HepG2 (cell line): ENCODE measurements around the gene CTSW. TPM values are rescaled to one million over a fixed set of nuclear protein-coding genes. Genes with fewer than 3 reads are reported as not detected.

Experiments
- FIP1L1 ChIP-seq: fragments of 200-400 bp; formaldehyde crosslinking; IDR thresholded peaks from 2 replicates; pipeline ENCODE4 v1.6.1; 2018; ENCODE audit warnings: low read depth, mild to moderate bottlenecking, low read length, moderate library complexity, borderline replicate concordance; ENCODE audit not compliant: insufficient read depth
- FOXJ3 ChIP-seq: sonication (generic); formaldehyde crosslinking; IDR thresholded peaks from 2 replicates; pipeline ENCODE4 v1.4.0; 2020; ENCODE audit warnings: missing genetic modification reagents, mild to moderate bottlenecking, borderline replicate concordance
- KLF15 ChIP-seq: sonication (generic); formaldehyde crosslinking; IDR thresholded peaks from 2 replicates; pipeline ENCODE4 v1.8.1; 2023; ENCODE audit warnings: borderline replicate concordance, mild to moderate bottlenecking, inconsistent platforms, missing genetic modification reagents, mixed read lengths
- MXD4 ChIP-seq: IDR thresholded peaks from 2 replicates; pipeline ENCODE4 v1.6.1; 2016; ENCODE audit warnings: mild to moderate bottlenecking, missing biosample characterization, missing genetic modification reagents
- MXI1 ChIP-seq: IDR thresholded peaks from 3 replicates; pipeline ENCODE4 v1.6.1; 2012; ENCODE audit warnings: low read depth, low read length, inconsistent platforms, borderline replicate concordance
- MZF1 ChIP-seq: sonication (generic); formaldehyde crosslinking; IDR thresholded peaks from 2 replicates; pipeline ENCODE4 v1.8.1; 2023; ENCODE audit warnings: mild to moderate bottlenecking, missing genetic modification reagents, borderline replicate concordance
- RBFOX2 ChIP-seq: fragments of 200-400 bp; formaldehyde crosslinking; IDR thresholded peaks from 2 replicates; pipeline ENCODE4 v1.6.1; 2017; ENCODE audit warnings: low read depth, mild to moderate bottlenecking, low read length
- REL ChIP-seq: sonication (generic); formaldehyde crosslinking; conservative IDR thresholded peaks from 2 replicates; pipeline ENCODE4 v1.8.0; 2022; ENCODE audit warnings: mild to moderate bottlenecking, missing genetic modification reagents, moderate library complexity
- ZNF143 ChIP-seq: sonication (generic); formaldehyde crosslinking; IDR thresholded peaks from 2 replicates; pipeline ENCODE4 v1.4.0; 2020; ENCODE audit warnings: missing genetic modification reagents
- ZNF326 ChIP-seq: sonication (generic); formaldehyde crosslinking; IDR thresholded peaks from 2 replicates; pipeline ENCODE4 v1.4.0; 2020; ENCODE audit warnings: missing genetic modification reagents, borderline replicate concordance
- ZSCAN22 ChIP-seq: sonication (generic); formaldehyde crosslinking; IDR thresholded peaks from 2 replicates; pipeline ENCODE4 v1.4.0; 2020; ENCODE audit warnings: mild to moderate bottlenecking, missing genetic modification reagents
- polyA plus RNA-seq, 8 experiments: library from polyadenylated mRNA; depleted of rRNA in 3 of 8; stranded (reverse) in 7 of 8; unstranded in 1 of 8; fragments of >200 nt; fragmentation: Illumina TruSeq in 4 of 8; extraction: Trizol in 4 of 8; gene quantifications; 2 replicates each; pipeline versions ENCODE4 v1.2.1 to v1.2.3, GENCODE V29; 2011 to 2016; ENCODE audit warnings: low read depth in 4 of 8, missing spikeins in 1 of 8, mixed read lengths in 1 of 8; ENCODE audit not compliant: insufficient read depth in 1 of 8
- total RNA-seq, 5 experiments: library from RNA; depleted of rRNA; stranded (reverse); fragments of >200 nt; fragmentation: Illumina TruSeq; extraction: Trizol; gene quantifications; 2 replicates each; pipeline ENCODE4 v1.2.3, GENCODE V29; 2016; ENCODE audit warnings: low read depth in 1 of 5
- TF ChIP-seq, protein P1 (sequence below): sonication (generic); formaldehyde crosslinking; IDR thresholded peaks from 2 replicates; pipeline ENCODE4 v1.4.0; 2020; ENCODE audit warnings: mild to moderate bottlenecking, missing genetic modification reagents
- TF ChIP-seq, protein P2 (sequence below): sonication (generic); formaldehyde crosslinking; IDR thresholded peaks from 2 replicates; pipeline ENCODE4 v1.5.0; 2020; ENCODE audit warnings: missing genetic modification reagents
- TF ChIP-seq, protein P3 (sequence below), 2 experiments: sonication (generic) in 1 of 2; formaldehyde crosslinking in 1 of 2; IDR thresholded peaks; 2 replicates each; pipeline versions ENCODE4 v1.4.0 to v1.6.1; 2018 to 2020; ENCODE audit warnings: missing genetic modification reagents in 2 of 2, borderline replicate concordance in 1 of 2, low read depth in 1 of 2, mild to moderate bottlenecking in 1 of 2, missing biosample characterization in 1 of 2
- TF ChIP-seq, protein P4 (sequence below): sonication (generic); formaldehyde crosslinking; IDR thresholded peaks from 2 replicates; pipeline ENCODE4 v1.4.0; 2020; ENCODE audit warnings: missing genetic modification reagents, mild to moderate bottlenecking, borderline replicate concordance

The CTSW gene
- total and polyA plus RNA-seq, 2 of the 13 experiments (the other 11 are each of a cell fraction or from before 2014, with no cell fraction given) = 0.09 TPM; not detected in 1

DNA sequence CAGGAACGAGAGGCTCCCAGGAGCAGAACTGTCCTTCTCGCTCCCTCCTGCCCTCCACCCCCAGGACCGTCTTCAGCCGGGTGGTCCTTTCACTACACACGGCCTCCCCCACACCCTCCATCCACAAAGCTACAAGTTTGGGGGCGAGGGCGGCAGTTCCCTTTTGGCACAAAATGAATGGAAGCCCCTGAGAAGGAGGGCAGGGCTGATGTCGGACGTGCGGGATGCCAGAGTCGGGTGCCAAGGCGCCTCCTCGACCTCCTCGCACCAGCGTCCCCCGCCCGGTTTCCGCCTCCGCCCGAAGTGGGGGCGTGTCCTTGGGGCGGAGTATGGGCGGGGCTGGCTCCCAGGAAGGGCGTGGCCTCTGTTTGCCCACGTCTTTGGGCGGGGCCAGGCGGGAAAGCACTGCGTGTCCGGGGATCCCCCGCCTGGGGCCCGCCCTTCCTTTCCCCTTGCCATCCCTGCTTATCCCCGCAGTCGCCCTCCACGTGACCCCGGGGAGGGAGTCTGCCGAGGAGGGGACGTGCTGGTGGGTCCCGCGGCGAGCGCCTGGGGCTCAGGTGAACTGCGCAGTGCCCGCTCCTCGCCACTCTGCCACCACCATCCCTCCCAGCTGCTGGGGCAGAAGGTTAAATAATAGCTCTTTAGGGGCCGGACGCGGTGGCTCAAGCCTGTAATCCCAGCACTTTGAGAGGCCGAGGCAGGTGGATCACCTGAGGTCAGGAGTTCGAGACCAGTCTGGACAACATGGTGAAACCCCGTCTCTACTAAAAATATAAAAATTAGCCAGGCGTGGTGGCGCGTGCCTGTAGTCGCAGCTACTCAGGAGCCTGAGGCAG lies 6.1 kb upstream of the CTSW start (continued):
- TF ChIP-seq, protein P1, sequence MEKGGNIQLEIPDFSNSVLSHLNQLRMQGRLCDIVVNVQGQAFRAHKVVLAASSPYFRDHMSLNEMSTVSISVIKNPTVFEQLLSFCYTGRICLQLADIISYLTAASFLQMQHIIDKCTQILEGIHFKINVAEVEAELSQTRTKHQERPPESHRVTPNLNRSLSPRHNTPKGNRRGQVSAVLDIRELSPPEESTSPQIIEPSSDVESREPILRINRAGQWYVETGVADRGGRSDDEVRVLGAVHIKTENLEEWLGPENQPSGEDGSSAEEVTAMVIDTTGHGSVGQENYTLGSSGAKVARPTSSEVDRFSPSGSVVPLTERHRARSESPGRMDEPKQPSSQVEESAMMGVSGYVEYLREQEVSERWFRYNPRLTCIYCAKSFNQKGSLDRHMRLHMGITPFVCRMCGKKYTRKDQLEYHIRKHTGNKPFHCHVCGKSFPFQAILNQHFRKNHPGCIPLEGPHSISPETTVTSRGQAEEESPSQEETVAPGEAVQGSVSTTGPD = no peak
- TF ChIP-seq ZSCAN22 (CRISPR knock-in tag) (no peak), MXD4 (CRISPR knock-in tag) (0 out of 2 replicates have a peak, but pooled peaks have one; percentile 58), RBFOX2 (peak; percentile 65), MZF1 (CRISPR knock-in tag) (0 out of 2 replicates have a peak, but pooled peaks have one; percentile 44), KLF15 (no peak), ZNF143 (CRISPR knock-in tag) (no peak), FIP1L1 (no peak), MXI1 (peak; percentile 78; the same call in 1 of the 3 replicates), REL (CRISPR knock-in tag) (no peak), FOXJ3 (CRISPR knock-in tag) (no peak), ZNF326 (CRISPR knock-in tag) (no peak)
- TF ChIP-seq, protein P2, sequence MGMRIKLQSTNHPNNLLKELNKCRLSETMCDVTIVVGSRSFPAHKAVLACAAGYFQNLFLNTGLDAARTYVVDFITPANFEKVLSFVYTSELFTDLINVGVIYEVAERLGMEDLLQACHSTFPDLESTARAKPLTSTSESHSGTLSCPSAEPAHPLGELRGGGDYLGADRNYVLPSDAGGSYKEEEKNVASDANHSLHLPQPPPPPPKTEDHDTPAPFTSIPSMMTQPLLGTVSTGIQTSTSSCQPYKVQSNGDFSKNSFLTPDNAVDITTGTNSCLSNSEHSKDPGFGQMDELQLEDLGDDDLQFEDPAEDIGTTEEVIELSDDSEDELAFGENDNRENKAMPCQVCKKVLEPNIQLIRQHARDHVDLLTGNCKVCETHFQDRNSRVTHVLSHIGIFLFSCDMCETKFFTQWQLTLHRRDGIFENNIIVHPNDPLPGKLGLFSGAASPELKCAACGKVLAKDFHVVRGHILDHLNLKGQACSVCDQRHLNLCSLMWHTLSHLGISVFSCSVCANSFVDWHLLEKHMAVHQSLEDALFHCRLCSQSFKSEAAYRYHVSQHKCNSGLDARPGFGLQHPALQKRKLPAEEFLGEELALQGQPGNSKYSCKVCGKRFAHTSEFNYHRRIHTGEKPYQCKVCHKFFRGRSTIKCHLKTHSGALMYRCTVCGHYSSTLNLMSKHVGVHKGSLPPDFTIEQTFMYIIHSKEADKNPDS (CRISPR knock-in tag) = no peak
- TF ChIP-seq, protein P3, sequence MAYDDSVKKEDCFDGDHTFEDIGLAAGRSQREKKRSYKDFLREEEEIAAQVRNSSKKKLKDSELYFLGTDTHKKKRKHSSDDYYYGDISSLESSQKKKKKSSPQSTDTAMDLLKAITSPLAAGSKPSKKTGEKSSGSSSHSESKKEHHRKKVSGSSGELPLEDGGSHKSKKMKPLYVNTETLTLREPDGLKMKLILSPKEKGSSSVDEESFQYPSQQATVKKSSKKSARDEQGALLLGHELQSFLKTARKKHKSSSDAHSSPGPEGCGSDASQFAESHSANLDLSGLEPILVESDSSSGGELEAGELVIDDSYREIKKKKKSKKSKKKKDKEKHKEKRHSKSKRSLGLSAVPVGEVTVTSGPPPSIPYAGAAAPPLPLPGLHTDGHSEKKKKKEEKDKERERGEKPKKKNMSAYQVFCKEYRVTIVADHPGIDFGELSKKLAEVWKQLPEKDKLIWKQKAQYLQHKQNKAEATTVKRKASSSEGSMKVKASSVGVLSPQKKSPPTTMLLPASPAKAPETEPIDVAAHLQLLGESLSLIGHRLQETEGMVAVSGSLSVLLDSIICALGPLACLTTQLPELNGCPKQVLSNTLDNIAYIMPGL (CRISPR knock-in tag; IDR thresholded peaks at IDR 0.05; ENCODE audit: borderline replicate concordance in 1 of 2, low read depth in 1 of 2) = no peak
- TF ChIP-seq, protein P4, sequence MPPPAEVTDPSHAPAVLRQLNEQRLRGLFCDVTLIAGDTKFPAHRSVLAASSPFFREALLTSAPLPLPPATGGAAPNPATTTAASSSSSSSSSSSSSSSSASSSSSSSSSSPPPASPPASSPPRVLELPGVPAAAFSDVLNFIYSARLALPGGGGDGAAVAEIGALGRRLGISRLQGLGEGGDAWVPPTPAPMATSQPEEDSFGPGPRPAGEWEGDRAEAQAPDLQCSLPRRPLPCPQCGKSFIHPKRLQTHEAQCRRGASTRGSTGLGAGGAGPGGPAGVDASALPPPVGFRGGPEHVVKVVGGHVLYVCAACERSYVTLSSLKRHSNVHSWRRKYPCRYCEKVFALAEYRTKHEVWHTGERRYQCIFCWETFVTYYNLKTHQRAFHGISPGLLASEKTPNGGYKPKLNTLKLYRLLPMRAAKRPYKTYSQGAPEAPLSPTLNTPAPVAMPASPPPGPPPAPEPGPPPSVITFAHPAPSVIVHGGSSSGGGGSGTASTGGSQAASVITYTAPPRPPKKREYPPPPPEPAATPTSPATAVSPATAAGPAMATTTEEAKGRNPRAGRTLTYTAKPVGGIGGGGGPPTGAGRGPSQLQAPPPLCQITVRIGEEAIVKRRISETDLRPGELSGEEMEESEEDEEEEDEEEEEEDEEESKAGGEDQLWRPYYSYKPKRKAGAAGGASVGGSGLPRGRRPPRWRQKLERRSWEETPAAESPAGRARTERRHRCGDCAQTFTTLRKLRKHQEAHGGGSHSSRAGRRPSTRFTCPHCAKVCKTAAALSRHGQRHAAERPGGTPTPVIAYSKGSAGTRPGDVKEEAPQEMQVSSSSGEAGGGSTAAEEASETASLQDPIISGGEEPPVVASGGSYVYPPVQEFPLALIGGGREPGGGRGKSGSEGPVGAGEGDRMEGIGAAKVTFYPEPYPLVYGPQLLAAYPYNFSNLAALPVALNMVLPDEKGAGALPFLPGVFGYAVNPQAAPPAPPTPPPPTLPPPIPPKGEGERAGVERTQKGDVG = peak; percentile 53; the same call in 1 of the 2 replicates
